Trophoblast cell (in vitro differentiated cells and primary cell): ENCODE measurements around the gene PITPNM1.

Source experiments
- DNase-seq, 2 donors: peaks; one replicate each; pipeline ENCODE4 v3.0.0-alpha.2; 2016
- H2AFZ ChIP-seq: 2 replicates; pipeline ENCODE4 v1.6.1; 2013; ENCODE audit warnings: low read length, moderate library complexity, mild to moderate bottlenecking; ENCODE audit not compliant: insufficient read depth, poor library complexity
- H2AK5ac ChIP-seq: 2 replicates; pipeline ENCODE4 v1.6.1; 2013; ENCODE audit warnings: mild to moderate bottlenecking, low read length
- H2BK120ac ChIP-seq: 2 replicates; pipeline ENCODE4 v1.6.1; 2013; ENCODE audit warnings: low read length, mild to moderate bottlenecking, moderate library complexity; ENCODE audit not compliant: insufficient read depth, poor library complexity
- H2BK12ac ChIP-seq: 2 replicates; pipeline ENCODE4 v1.6.1; 2013; ENCODE audit warnings: mild to moderate bottlenecking, low read length, moderate library complexity
- H2BK5ac ChIP-seq: 2 replicates; pipeline ENCODE4 v1.6.1; 2013; ENCODE audit warnings: low read length, low read depth, moderate library complexity, mild to moderate bottlenecking; ENCODE audit not compliant: poor library complexity
- H3K14ac ChIP-seq: 2 replicates; pipeline ENCODE4 v1.6.1; 2013; ENCODE audit warnings: mild to moderate bottlenecking, low read length
- H3K18ac ChIP-seq: 2 replicates; pipeline ENCODE4 v1.6.1; 2013; ENCODE audit warnings: mild to moderate bottlenecking, low read length
- H3K23ac ChIP-seq: 2 replicates; pipeline ENCODE4 v1.6.1; 2013; ENCODE audit warnings: low read length
- H3K27ac ChIP-seq: 2 replicates; pipeline ENCODE4 v1.5.1; 2013; ENCODE audit warnings: low read depth, mild to moderate bottlenecking, inconsistent platforms, low read length, moderate library complexity
- H3K27me3 ChIP-seq: 2 replicates; pipeline ENCODE4 v1.6.1; 2013; ENCODE audit warnings: inconsistent platforms, mild to moderate bottlenecking, low read length, moderate library complexity; ENCODE audit not compliant: insufficient read depth
- H3K36me3 ChIP-seq, 2 experiments: 1 replicate in 1 of 2; 2 replicates in 1 of 2; pipeline ENCODE4 v1.6.1; 2013; ENCODE audit warnings: low read length in 2 of 2, mild to moderate bottlenecking in 2 of 2, moderate library complexity in 1 of 2; ENCODE audit not compliant: insufficient read depth in 2 of 2, control insufficient read depth in 1 of 2
- H3K4ac ChIP-seq: 2 replicates; pipeline ENCODE4 v1.6.1; 2013; ENCODE audit warnings: low read depth, mild to moderate bottlenecking, low read length, moderate library complexity
- H3K4me1 ChIP-seq, 2 experiments: 1 replicate in 1 of 2; 2 replicates in 1 of 2; pipeline ENCODE4 v1.6.1; 2013; ENCODE audit warnings: low read length in 2 of 2, mild to moderate bottlenecking in 2 of 2, moderate library complexity in 1 of 2; ENCODE audit not compliant: insufficient read depth in 2 of 2, control insufficient read depth in 1 of 2
- H3K4me2 ChIP-seq: 2 replicates; pipeline ENCODE4 v1.6.1; 2013; ENCODE audit warnings: inconsistent platforms, mild to moderate bottlenecking, low read length, moderate library complexity
- H3K4me3 ChIP-seq: 2 replicates; pipeline ENCODE4 v1.5.1; 2013; ENCODE audit warnings: mild to moderate bottlenecking, low read depth, low read length, inconsistent platforms
- H3K79me1 ChIP-seq: one replicate; pipeline ENCODE4 v1.6.1; 2013; ENCODE audit warnings: low read length
- H3K79me2 ChIP-seq: 2 replicates; pipeline ENCODE4 v1.6.1; 2013; ENCODE audit warnings: low read length, mild to moderate bottlenecking; ENCODE audit not compliant: control insufficient read depth, insufficient read depth, poor library complexity
- H3K9ac ChIP-seq: 2 replicates; pipeline ENCODE4 v1.6.1; 2013; ENCODE audit warnings: mild to moderate bottlenecking, low read length
- H3K9me3 ChIP-seq: 2 replicates; pipeline ENCODE4 v1.6.1; 2013; ENCODE audit warnings: low read depth, mild to moderate bottlenecking, control low read depth, inconsistent platforms, low read length; ENCODE audit not compliant: insufficient read depth
- H4K12ac ChIP-seq: 2 replicates; pipeline ENCODE4 v1.6.1; 2013; ENCODE audit warnings: low read depth, mild to moderate bottlenecking, low read length, moderate library complexity
- H4K8ac ChIP-seq: 2 replicates; pipeline ENCODE4 v1.6.1; 2013; ENCODE audit warnings: low read depth, mild to moderate bottlenecking, low read length, moderate library complexity
- H4K91ac ChIP-seq: one replicate; pipeline ENCODE4 v1.6.1; 2013; ENCODE audit warnings: low read depth, mild to moderate bottlenecking, low read length, moderate library complexity
- WGBS: extraction: QIAGEN DNeasy Blood & Tissue Kit; methylation state at CpG from one replicate; pipeline ENCODE4 v1.1.7; 2013; ENCODE audit warnings: missing lambda C conversion rate; ENCODE audit not compliant: insufficient read length, insufficient coverage; ENCODE audit errors: extremely low coverage; 5-methylcytosine and 5-hydroxymethylcytosine counted together

Gene PITPNM1

DNA sequence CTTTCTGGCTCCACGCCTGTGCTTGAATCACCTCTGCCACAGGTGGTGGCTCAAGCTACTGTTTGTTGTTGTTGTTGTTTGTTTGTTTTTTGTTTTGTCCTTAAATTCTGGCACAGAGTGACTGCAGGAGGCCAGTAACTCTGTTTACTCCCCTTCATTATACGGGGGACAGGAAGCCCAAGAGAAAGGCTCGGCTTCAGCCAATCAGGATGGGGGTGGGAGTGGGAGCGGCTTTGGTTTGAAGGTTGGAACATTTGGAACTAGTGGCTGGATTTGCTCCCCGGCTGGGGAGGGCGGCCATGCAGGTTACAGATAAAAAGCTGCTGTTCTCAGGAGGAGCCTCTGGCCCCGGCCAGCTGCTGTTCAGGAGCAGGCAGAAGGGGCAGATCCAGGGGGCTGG is 37.8 kb upstream of the PITPNM1 start:
- H2BK12ac ChIP-seq = no peak overlapping the region
- no peaks in the 10 kb centered on the region for H3K36me3 ChIP-seq
- WGBS = no CpG with 5 or more reads among the region's 7 CpGs
- no peak overlapping the region for H3K9ac ChIP-seq
- no peaks in the 10 kb centered on the region for H3K4me1 ChIP-seq
- H2AK5ac ChIP-seq = no peak overlapping the region
- H2BK5ac ChIP-seq = no peak overlapping the region
- no peak overlapping the region for H2AFZ ChIP-seq
- no peak overlapping the region for H4K12ac ChIP-seq
- H3K23ac ChIP-seq = no peak overlapping the region
- H3K4me2 ChIP-seq = no peak overlapping the region
- H3K9me3 ChIP-seq = peaks cover 2% of the 10 kb centered on the region
- H3K4ac ChIP-seq = no peak overlapping the region
- DNase-seq = no peak
- H4K8ac ChIP-seq = no peak overlapping the region
- H2BK120ac ChIP-seq = no peak overlapping the region
- no peak overlapping the region for H3K4me3 ChIP-seq
- no peak overlapping the region for H3K18ac ChIP-seq
- no peaks in the 10 kb centered on the region for H3K27me3 ChIP-seq
- no peaks in the 10 kb centered on the region for H3K79me2 ChIP-seq
- no peak overlapping the region for H3K27ac ChIP-seq
- H3K79me1 ChIP-seq = no peaks in the 10 kb centered on the region
- no peak overlapping the region for H4K91ac ChIP-seq
- no peak overlapping the region for H3K14ac ChIP-seq

DNA sequence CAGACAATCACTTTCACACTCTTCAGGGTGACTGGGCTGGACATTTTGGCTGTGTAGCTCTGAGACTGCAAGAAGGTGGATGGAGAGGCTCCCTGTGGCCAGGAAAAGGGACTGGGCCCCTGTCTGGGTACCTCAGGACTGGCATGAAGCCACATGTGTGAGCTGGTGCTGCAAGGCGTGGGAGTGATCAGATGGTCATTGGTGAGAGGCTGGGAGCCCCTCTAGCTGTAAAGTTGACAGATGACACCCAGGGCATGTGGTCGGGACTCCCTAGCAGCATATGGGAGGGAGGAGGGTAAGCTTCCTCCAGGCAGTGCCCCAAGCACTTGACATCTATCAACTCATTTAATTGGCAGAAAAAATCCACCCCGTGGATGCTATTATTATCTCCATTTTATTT is 37.0 kb upstream of the PITPNM1 start:
- Histone ChIP-seq H2AFZ (no peak overlapping the region), H3K36me3 (no peaks in the 10 kb centered on the region), H3K79me2 (no peaks in the 10 kb centered on the region), H3K9ac (no peak overlapping the region), H3K23ac (no peak overlapping the region), H4K91ac (no peak overlapping the region), H3K4me1 (no peaks in the 10 kb centered on the region), H3K79me1 (no peaks in the 10 kb centered on the region), H4K8ac (no peak overlapping the region), H2AK5ac (no peak overlapping the region), H3K9me3 (peaks cover 2% of the 10 kb centered on the region), H3K27me3 (no peaks in the 10 kb centered on the region), H3K14ac (no peak overlapping the region), H2BK120ac (no peak overlapping the region), H3K4me3 (no peak overlapping the region), H3K27ac (no peak overlapping the region), H2BK5ac (no peak overlapping the region), H3K4me2 (no peak overlapping the region), H2BK12ac (no peak overlapping the region), H3K18ac (no peak overlapping the region), H4K12ac (no peak overlapping the region), H3K4ac (no peak overlapping the region)
- DNase-seq = no peak
- no CpG with 5 or more reads among the region's 3 CpGs for WGBS

DNA sequence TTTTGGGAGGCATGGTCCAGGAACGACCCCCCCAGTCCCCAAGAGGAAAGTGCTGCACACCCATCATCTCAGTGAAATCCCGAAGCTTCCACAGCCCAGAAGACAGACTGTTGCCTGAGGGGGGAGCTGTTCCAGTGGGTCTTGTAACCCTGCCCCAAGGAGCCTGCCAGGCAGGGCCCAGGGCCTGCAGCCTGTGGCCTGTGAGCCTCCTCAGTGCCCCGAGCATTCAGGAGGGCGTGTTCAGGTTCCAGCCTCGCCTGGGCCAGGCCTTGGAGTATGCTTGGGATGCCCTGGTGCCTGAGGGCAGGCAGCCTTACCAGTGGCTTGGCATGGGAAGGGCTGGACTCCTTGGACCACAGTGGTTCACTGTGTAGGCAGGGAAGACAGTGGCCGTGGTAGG is 36.0 kb upstream of the PITPNM1 start:
- Histone ChIP-seq H2BK12ac (no peak overlapping the region), H2BK5ac (no peak overlapping the region), H3K4ac (no peak overlapping the region), H3K9me3 (peaks cover 2% of the 10 kb centered on the region), H3K79me1 (no peaks in the 10 kb centered on the region), H3K4me3 (no peak overlapping the region), H3K4me2 (no peak overlapping the region), H2BK120ac (no peak overlapping the region), H3K18ac (no peak overlapping the region), H3K4me1 (no peaks in the 10 kb centered on the region), H3K27ac (no peak overlapping the region), H3K36me3 (no peaks in the 10 kb centered on the region), H4K12ac (no peak overlapping the region), H2AFZ (no peak overlapping the region), H3K23ac (no peak overlapping the region), H3K9ac (no peak overlapping the region), H2AK5ac (no peak overlapping the region), H3K14ac (no peak overlapping the region), H3K79me2 (no peaks in the 10 kb centered on the region), H3K27me3 (no peaks in the 10 kb centered on the region), H4K91ac (no peak overlapping the region), H4K8ac (no peak overlapping the region)
- WGBS = no CpG with 5 or more reads among the region's 6 CpGs
- DNase-seq = no peak

DNA sequence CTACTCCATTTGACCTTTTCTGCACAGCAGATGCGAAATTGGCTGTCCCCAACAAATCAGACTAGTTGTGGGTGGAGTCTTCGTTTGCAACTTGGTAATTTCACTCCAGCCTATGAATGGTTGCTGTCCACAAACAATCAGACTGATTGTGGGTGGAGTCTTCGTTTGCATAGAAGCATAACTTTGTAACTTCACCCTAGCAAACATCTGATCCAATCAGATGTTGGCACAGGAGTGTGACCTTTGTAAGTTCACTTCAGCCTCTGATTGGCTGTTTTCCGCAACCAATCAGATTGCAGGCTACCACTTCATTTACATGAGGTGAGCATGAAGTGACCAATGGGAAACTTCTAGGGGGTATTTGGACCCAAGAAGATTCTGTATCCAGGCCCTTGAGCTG is 34.4 kb upstream of the PITPNM1 start:
- H4K8ac ChIP-seq = no peak overlapping the region
- no peak for DNase-seq
- no peak overlapping the region for H4K91ac ChIP-seq
- WGBS = no CpG with 5 or more reads among the region's 4 CpGs
- H3K4me3 ChIP-seq = no peak overlapping the region
- no peak overlapping the region for H3K4me2 ChIP-seq
- H3K23ac ChIP-seq = no peak overlapping the region
- H3K4ac ChIP-seq = no peak overlapping the region
- no peak overlapping the region for H2BK120ac ChIP-seq
- H4K12ac ChIP-seq = no peak overlapping the region
- no peaks in the 10 kb centered on the region for H3K79me1 ChIP-seq
- H2AFZ ChIP-seq = no peak overlapping the region
- no peaks in the 10 kb centered on the region for H3K79me2 ChIP-seq
- H3K4me1 ChIP-seq = no peaks in the 10 kb centered on the region
- H3K9me3 ChIP-seq = peaks cover 3% of the 10 kb centered on the region
- H3K14ac ChIP-seq = no peak overlapping the region
- no peak overlapping the region for H2BK12ac ChIP-seq
- no peak overlapping the region for H2AK5ac ChIP-seq
- no peak overlapping the region for H3K9ac ChIP-seq
- no peaks in the 10 kb centered on the region for H3K36me3 ChIP-seq
- no peak overlapping the region for H3K27ac ChIP-seq
- H3K18ac ChIP-seq = no peak overlapping the region
- no peak overlapping the region for H2BK5ac ChIP-seq
- H3K27me3 ChIP-seq = no peaks in the 10 kb centered on the region
